H1 (cell line): ENCODE results near the gene OCEL1. TPM values are rescaled to one million over a fixed set of nuclear protein-coding genes. Genes with fewer than 3 reads are reported as not detected.

Experiments
- CTCF ChIA-PET: fragments of 300-600 bp; sonication (Branson Sonifier 250); formaldehyde crosslinking; loops from one replicate; lab custom pipeline; 2021; ENCODE audit not compliant: partially characterized antibody; lab: Charles Lee
- POLR2A ChIA-PET: fragments of 300-600 bp; sonication (Branson Sonifier 250); formaldehyde crosslinking; loops from one replicate; lab custom pipeline; 2021; ENCODE audit warnings: inconsistent platforms; ENCODE audit not compliant: partially characterized antibody; lab: Charles Lee
- DNase-seq, 2 experiments: peaks; one replicate each; pipeline versions ENCODE4 v3.0.0 to v3.0.0-alpha.2; 2010 to 2022; ENCODE audit warnings: low spot score in 2 of 2, low read depth in 1 of 2, mixed read lengths in 1 of 2
- FAIRE-seq: peaks from 2 replicates; lab custom pipeline; 2011; peaks lifted over from hg19 to GRCh38; lab: Jason Lieb, UNC
- H2AFZ ChIP-seq: 2 replicates; pipeline ENCODE4 v1.8.1; 2012; ENCODE audit warnings: low read length, inconsistent platforms
- H2AK5ac ChIP-seq: 2 replicates; pipeline ENCODE4 v1.6.1; 2013; ENCODE audit warnings: low read depth, low read length
- H2BK120ac ChIP-seq: replicated peaks from 2 replicates; pipeline ENCODE3; 2013; ENCODE audit warnings: low read depth, low read length, inconsistent platforms
- H2BK12ac ChIP-seq: 2 replicates; pipeline ENCODE4 v1.6.1; 2013; ENCODE audit warnings: low read depth, low read length
- H2BK15ac ChIP-seq: 2 replicates; pipeline ENCODE4 v1.6.1; 2013; ENCODE audit warnings: low read length
- H2BK20ac ChIP-seq: 2 replicates; pipeline ENCODE4 v1.6.1; 2013; ENCODE audit warnings: low read length
- H2BK5ac ChIP-seq: 2 replicates; pipeline ENCODE4 v1.6.1; 2013; ENCODE audit warnings: low read depth, low read length
- H3K14ac ChIP-seq: 2 replicates; pipeline ENCODE4 v1.6.1; 2013; ENCODE audit warnings: inconsistent platforms; ENCODE audit not compliant: insufficient read length
- H3K18ac ChIP-seq: 2 replicates; pipeline ENCODE4 v1.6.1; 2013; ENCODE audit warnings: low read length; ENCODE audit errors: extremely low read depth
- H3K23ac ChIP-seq: 2 replicates; pipeline ENCODE4 v1.6.1; 2013; ENCODE audit warnings: inconsistent platforms; ENCODE audit not compliant: insufficient read length
- H3K23me2 ChIP-seq: 2 replicates; pipeline ENCODE4 v1.6.1; 2013; ENCODE audit warnings: low read depth, low read length
- H3K27ac ChIP-seq: 2 replicates; pipeline ENCODE4 v1.6.1; 2011; ENCODE audit warnings: low read depth, low read length, inconsistent platforms
- H3K27me3 ChIP-seq, 4 experiments: replicated peaks in 1 of 4; 1 replicate in 1 of 4; 2 replicates in 3 of 4; pipeline versions ENCODE4 v1.6.1 to v1.8.1; 2011 to 2013; ENCODE audit warnings: low read length in 3 of 4, mild to moderate bottlenecking in 3 of 4, inconsistent platforms in 2 of 4, mixed read lengths in 2 of 4, moderate library complexity in 1 of 4; ENCODE audit not compliant: control insufficient read depth in 3 of 4, insufficient read depth in 3 of 4; ENCODE audit errors: extremely low read depth in 1 of 4
- H3K36me3 ChIP-seq, 4 experiments: 2 replicates each; pipeline versions ENCODE4 v1.6.1 to v1.8.1; 2011 to 2013; ENCODE audit warnings: mild to moderate bottlenecking in 4 of 4, low read length in 3 of 4, moderate library complexity in 2 of 4, control low read depth in 1 of 4, inconsistent platforms in 1 of 4; ENCODE audit not compliant: insufficient read depth in 4 of 4, control insufficient read depth in 2 of 4
- H3K4ac ChIP-seq: replicated peaks from 2 replicates; pipeline ENCODE3; 2013; ENCODE audit warnings: low read length, low read depth, mixed read lengths, inconsistent platforms; ENCODE audit not compliant: insufficient read length
- H3K4me1 ChIP-seq, 4 experiments: replicated peaks in 1 of 4; 1 replicate in 1 of 4; 2 replicates in 3 of 4; pipeline versions ENCODE4 v1.6.1 to v1.8.1; 2011 to 2013; ENCODE audit warnings: low read length in 3 of 4, inconsistent platforms in 2 of 4, mixed read lengths in 1 of 4; ENCODE audit not compliant: insufficient read depth in 4 of 4, control insufficient read depth in 3 of 4
- H3K4me2 ChIP-seq, 2 experiments: 2 replicates each; pipeline versions ENCODE4 v1.6.1 to v1.8.1; 2011 to 2013; ENCODE audit warnings: low read depth in 2 of 2, low read length in 2 of 2, control low read depth in 1 of 2, inconsistent platforms in 1 of 2, mild to moderate bottlenecking in 1 of 2; ENCODE audit not compliant: insufficient read depth in 1 of 2
- H3K4me3 ChIP-seq, 4 experiments: fragments of 200-600, 300-600 bp in 1 of 4; sonication (generic), shearing (Covaris generic), sonication (Bioruptor Twin) in 1 of 4; 2 replicates each; pipeline versions ENCODE4 v1.5.1 to v1.8.1; 2011 to 2016; ENCODE audit warnings: low read length in 4 of 4, low read depth in 3 of 4, control low read depth in 2 of 4, inconsistent platforms in 2 of 4, mild to moderate bottlenecking in 2 of 4, mixed read lengths in 1 of 4, moderate library complexity in 1 of 4; ENCODE audit not compliant: insufficient read depth in 2 of 4; ENCODE audit errors: extremely low read depth in 1 of 4
- H3K56ac ChIP-seq: replicated peaks from 2 replicates; pipeline ENCODE3; 2013; ENCODE audit warnings: low read depth, mild to moderate bottlenecking, mixed read lengths, low read length, inconsistent platforms; ENCODE audit not compliant: insufficient read length
- H3K79me1 ChIP-seq: 2 replicates; pipeline ENCODE4 v1.6.1; 2013; ENCODE audit warnings: low read depth, low read length, control low read depth
- H3K79me2 ChIP-seq, 2 experiments: 2 replicates each; pipeline versions ENCODE4 v1.6.1 to v1.8.1; 2012 to 2013; ENCODE audit warnings: low read length in 2 of 2, mild to moderate bottlenecking in 2 of 2, inconsistent platforms in 1 of 2; ENCODE audit not compliant: insufficient read depth in 2 of 2, control insufficient read depth in 1 of 2
- H3K9ac ChIP-seq, 4 experiments: replicated peaks in 1 of 4; 1 replicate in 1 of 4; 2 replicates in 3 of 4; pipeline versions ENCODE4 v1.6.1 to v1.8.1; 2011 to 2013; ENCODE audit warnings: low read depth in 3 of 4, low read length in 3 of 4, control low read depth in 2 of 4, mild to moderate bottlenecking in 2 of 4, moderate library complexity in 2 of 4, inconsistent platforms in 1 of 4; ENCODE audit errors: extremely low read depth in 1 of 4
- H3K9me3 ChIP-seq, 2 experiments: 2 replicates each; pipeline versions ENCODE4 v1.6.1 to v1.8.1; 2012 to 2013; ENCODE audit warnings: mild to moderate bottlenecking in 2 of 2, moderate library complexity in 2 of 2, control low read depth in 1 of 2, inconsistent platforms in 1 of 2, low read depth in 1 of 2, low read length in 1 of 2, mixed read lengths in 1 of 2; ENCODE audit not compliant: insufficient read depth in 2 of 2
- H4K20me1 ChIP-seq, 2 experiments: replicated peaks in 1 of 2; 2 replicates each; pipeline versions ENCODE3 to v1.8.1; 2011 to 2013; ENCODE audit warnings: inconsistent platforms in 2 of 2, low read length in 2 of 2, mild to moderate bottlenecking in 1 of 2; ENCODE audit not compliant: insufficient read depth in 2 of 2, control insufficient read depth in 1 of 2
- H4K5ac ChIP-seq: 2 replicates; pipeline ENCODE4 v1.6.1; 2013; ENCODE audit warnings: low read length, low read depth, mixed read lengths, inconsistent platforms; ENCODE audit not compliant: insufficient read length
- H4K8ac ChIP-seq: 2 replicates; pipeline ENCODE4 v1.8.0; 2013; ENCODE audit warnings: mild to moderate bottlenecking, moderate library complexity, low read length, inconsistent platforms; ENCODE audit not compliant: insufficient read depth; ENCODE audit errors: extremely low read depth
- H4K91ac ChIP-seq: replicated peaks from 2 replicates; pipeline ENCODE3; 2013; ENCODE audit warnings: low read length, mixed read lengths, inconsistent platforms; ENCODE audit not compliant: insufficient read length
- ATF3 ChIP-seq: IDR thresholded peaks from 2 replicates; pipeline ENCODE4 v1.6.1; 2011; ENCODE audit warnings: low read depth, mild to moderate bottlenecking, low read length; ENCODE audit not compliant: insufficient read depth
- CBX5 ChIP-seq: fragments of 300-800, 300-1000 bp; sonication (generic); IDR thresholded peaks from 2 replicates; pipeline ENCODE4 v1.7.1; 2016; ENCODE audit warnings: antibody characterized with exemption, low read length, low read depth
- CBX8 ChIP-seq: fragments of 300-800, 300-1000 bp; sonication (generic); IDR thresholded peaks from 2 replicates; pipeline ENCODE4 v1.7.1; 2016; ENCODE audit warnings: low read depth, low read length, borderline replicate concordance
- EZH2 ChIP-seq: fragments of 200-600 bp; sonication (generic); IDR thresholded peaks from 2 replicates; pipeline ENCODE4 v1.7.1; 2012; ENCODE audit warnings: low read depth, mild to moderate bottlenecking, moderate library complexity, low read length, inconsistent platforms; ENCODE audit not compliant: severe bottlenecking
- GTF2F1 ChIP-seq: IDR thresholded peaks from 2 replicates; pipeline ENCODE4 v1.6.1; 2012; ENCODE audit warnings: low read depth, low read length, improper control_type of control experiment, borderline replicate concordance
- HDAC2 ChIP-seq, 2 experiments: fragments of 300-600 bp in 1 of 2; sonication (generic) in 1 of 2; IDR thresholded peaks; 2 replicates each; pipeline ENCODE4 v1.6.1; 2011 to 2012; ENCODE audit warnings: low read depth in 2 of 2, low read length in 2 of 2, mild to moderate bottlenecking in 2 of 2, moderate library complexity in 2 of 2, borderline replicate concordance in 1 of 2, inconsistent platforms in 1 of 2
- KDM4A ChIP-seq: IDR thresholded peaks from one replicate; pipeline ENCODE4 v1.7.1; 2012; ENCODE audit warnings: low read depth, mild to moderate bottlenecking, moderate library complexity, low read length, inconsistent platforms; ENCODE audit not compliant: severe bottlenecking
- KDM5A ChIP-seq: fragments of 200-600 bp; IDR thresholded peaks from 2 replicates; pipeline ENCODE4 v1.7.1; 2012; ENCODE audit warnings: mild to moderate bottlenecking, low read length, inconsistent platforms, mixed read lengths
- SAP30 ChIP-seq: fragments of 300-600 bp; sonication (generic); IDR thresholded peaks from 2 replicates; pipeline ENCODE4 v1.7.1; 2012; ENCODE audit warnings: low read length, moderate library complexity, mild to moderate bottlenecking, inconsistent platforms; ENCODE audit not compliant: insufficient read depth, insufficient replicate concordance
- SP4 ChIP-seq: IDR thresholded peaks from 2 replicates; pipeline ENCODE4 v1.6.1; 2012; ENCODE audit warnings: low read length, inconsistent platforms
- USF2 ChIP-seq: IDR thresholded peaks from 2 replicates; pipeline ENCODE4 v1.6.1; 2011; ENCODE audit warnings: low read length, improper control_type of control experiment
- WGBS, 2 experiments: shearing (Covaris generic) in 1 of 2; methylation state at CpG; one replicate each; pipeline versions ENCODE4 v1.1.6 to v1.1.7; 2013 to 2015; ENCODE audit warnings: low lambda C conversion rate in 2 of 2, mixed read lengths in 2 of 2, inconsistent platforms in 1 of 2, low coverage in 1 of 2, missing lambda C conversion rate in 1 of 2; ENCODE audit not compliant: insufficient replicate concordance in 2 of 2, insufficient coverage in 1 of 2, insufficient read length in 1 of 2; ENCODE audit errors: extremely low coverage in 1 of 2, missing lambda C conversion rate in 1 of 2; 5-methylcytosine and 5-hydroxymethylcytosine counted together
- polyA plus RNA-seq, 7 experiments: library from polyadenylated mRNA; depleted of rRNA in 3 of 7; stranded (reverse) in 5 of 7; unstranded in 2 of 7; fragments of >200 nt in 5 of 7; fragments of 200-250 nt in 2 of 7; gene quantifications; 1 replicate in 5 of 7; 2 replicates in 1 of 7; 4 replicates in 1 of 7; pipeline versions ENCODE4 v1.2.1 to v1.2.3, GENCODE V29; 2011 to 2013; ENCODE audit warnings: missing spikeins in 2 of 7, mixed read lengths in 2 of 7
- total RNA-seq: library from RNA; stranded (reverse); fragmentation: NEBNext Ultra II Directional; extraction: Animal tissue kit (Norgen Biotek cat#: 25700); gene quantifications from 2 replicates; pipeline ENCODE4 v1.2.1, GENCODE V29; 2021

The OCEL1 gene
- total and polyA plus RNA-seq, 2 of the 8 experiments (the other 6 are each of a cell fraction or from before 2014, with no cell fraction given), result 13.3 to 32.6 TPM

- no peak overlapping the region for H2AFZ ChIP-seq
- no peaks in the 10 kb centered on the region for H3K27me3 ChIP-seq
- H2AK5ac ChIP-seq, result no peak overlapping the region
- H2BK12ac ChIP-seq, result no peak overlapping the region
- peaks cover 1% of the 10 kb centered on the region; the same call in 1 of the 2 replicates for H3K23me2 ChIP-seq
- H2BK20ac ChIP-seq, result no peak overlapping the region
- 100% methylated on average over 3 of the region's 3 CpGs; no CpG with 5 or more reads in 1 of the 2 experiments for WGBS, 2 experiments
- ChIA-PET CTCF (interaction anchor here (0.8 to 2.9 kb wide), 4 partner anchors 13 to 53 kb away, joined by 3 to 8 read pairs (median 4); partner anchors contain the start of gene ANKLE1), POLR2A (interaction anchor here (0.8 to 12.3 kb wide), 7 partner anchors 9 to 63 kb away, joined by 3 to 118 read pairs (median 6); partner anchors contain the start of genes ANKLE1, NR2F6, USE1 and USHBP1)
- H3K23ac ChIP-seq, result no peak overlapping the region
- peaks cover under 1 to 29% of the 10 kb centered on the region in 2 experiments; a peak in 3 of 4 replicates for H3K79me2 ChIP-seq
- no peak overlapping the region for H3K14ac ChIP-seq
- FAIRE-seq (no peak), DNase-seq (no peak)
- H3K56ac ChIP-seq, result no peak overlapping the region
- no peak overlapping the region for H2BK5ac ChIP-seq
- peaks cover 0 to 4% (median 4%) of the 10 kb centered on the region in 4 experiments; a peak in 6 of 7 replicates for H3K4me1 ChIP-seq
- no peak overlapping the region for H4K91ac ChIP-seq
- peaks cover 9 to 19% of the 10 kb centered on the region in 2 experiments for H4K20me1 ChIP-seq
- H3K4ac ChIP-seq, result no peak overlapping the region
- peaks cover 12% of the 10 kb centered on the region for H3K79me1 ChIP-seq
- H3K9ac ChIP-seq, result no peak overlapping the region
- H4K5ac ChIP-seq, result no peak overlapping the region
- H2BK120ac ChIP-seq, result no peak overlapping the region
- H3K9me3 ChIP-seq, result no peaks in the 10 kb centered on the region
- no peak overlapping the region for H4K8ac ChIP-seq
- H3K4me3 ChIP-seq, result no peak overlapping the region
- no peak overlapping the region; the same call in 1 of the 2 replicates for H3K27ac ChIP-seq
- peaks cover 4 to 34% (median 13%) of the 10 kb centered on the region in 4 experiments; a peak in 7 of 8 replicates for H3K36me3 ChIP-seq
- H2BK15ac ChIP-seq, result no peak overlapping the region
- H3K4me2 ChIP-seq, result no peak overlapping the region
- no peak overlapping the region for H3K18ac ChIP-seq
- TF ChIP-seq HDAC2 (IDR thresholded peaks at IDR 0.05; ENCODE audit: borderline replicate concordance in 1 of 2, low read depth in 2 of 2, low read length in 2 of 2), result no peak
- TF ChIP-seq ATF3, result no peak
- TF ChIP-seq CBX8, result no peak
- no peak for TF ChIP-seq GTF2F1
- TF ChIP-seq SP4, result no peak
- no peak for TF ChIP-seq CBX5
- TF ChIP-seq KDM5A, result no peak
- TF ChIP-seq KDM4A, result no peak
- no peak for TF ChIP-seq EZH2
- TF ChIP-seq SAP30, result no peak
- TF ChIP-seq USF2, result no peak
Measured at GRCh38 chr19:17229890-17230289, 3.9 kb downstream of the OCEL1 start.
